ENCODE data around the gene TEX264.

Gene TEX264

GRCh38 chr3:51709004-51709420, 38.0 kb downstream of the TEX264 start:
- no peak for TF ChIP-seq CTCF (IDR thresholded peaks at IDR 0.05)

DNA sequence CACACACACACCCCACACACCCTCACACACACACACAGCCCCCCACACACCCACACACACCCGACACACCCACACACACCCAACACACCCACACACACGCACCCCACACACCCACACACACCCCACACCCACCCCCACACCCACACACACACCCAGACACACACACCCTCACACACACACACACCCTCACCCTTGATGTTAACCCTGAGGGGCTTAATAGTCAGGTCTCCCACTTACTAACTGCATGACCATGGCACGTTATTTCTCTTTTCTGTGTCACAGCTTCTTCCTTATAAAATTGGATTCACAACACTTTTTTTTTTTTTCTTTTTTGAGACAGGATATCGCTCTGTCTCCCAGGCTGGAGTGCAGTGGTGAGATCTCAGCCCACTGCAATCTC, 38.6 kb downstream of the TEX264 start:
- no peak for TF ChIP-seq CTCF (IDR thresholded peaks at IDR 0.05)

GRCh38 chr3:51710631-51711351, 39.7 kb downstream of the TEX264 start:
- TF ChIP-seq CTCF (IDR thresholded peaks at IDR 0.05): no peak; the same call in 1 of the 2 replicates

- no peak for TF ChIP-seq CTCF (IDR thresholded peaks at IDR 0.05)
Measured at GRCh38 chr3:51711352-51712037, 40.4 kb downstream of the TEX264 start.

GRCh38 chr3:51712038-51712420, 41.0 kb downstream of the TEX264 start:
- no peak for TF ChIP-seq CTCF (IDR thresholded peaks at IDR 0.05)

GRCh38 chr3:51712511-51712931, 41.5 kb downstream of the TEX264 start:
- TF ChIP-seq CTCF (IDR thresholded peaks at IDR 0.05): no peak

DNA sequence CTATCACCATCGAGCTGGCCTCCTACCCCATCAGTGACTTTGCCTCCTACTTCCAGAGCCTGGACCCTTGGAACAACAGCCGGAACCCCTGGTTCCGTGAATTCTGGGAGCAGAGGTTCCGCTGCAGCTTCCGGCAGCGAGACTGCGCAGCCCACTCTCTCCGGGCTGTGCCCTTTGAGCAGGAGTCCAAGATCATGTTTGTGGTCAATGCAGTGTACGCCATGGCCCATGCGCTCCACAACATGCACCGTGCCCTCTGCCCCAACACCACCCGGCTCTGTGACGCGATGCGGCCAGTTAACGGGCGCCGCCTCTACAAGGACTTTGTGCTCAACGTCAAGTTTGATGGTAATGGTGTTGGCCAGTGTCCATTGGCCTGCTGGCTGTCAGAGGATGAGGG, 41.9 kb downstream of the TEX264 start:
- no peak for TF ChIP-seq CTCF (IDR thresholded peaks at IDR 0.05)
